ENCODE measurements around the gene RAD51D.

DNA sequence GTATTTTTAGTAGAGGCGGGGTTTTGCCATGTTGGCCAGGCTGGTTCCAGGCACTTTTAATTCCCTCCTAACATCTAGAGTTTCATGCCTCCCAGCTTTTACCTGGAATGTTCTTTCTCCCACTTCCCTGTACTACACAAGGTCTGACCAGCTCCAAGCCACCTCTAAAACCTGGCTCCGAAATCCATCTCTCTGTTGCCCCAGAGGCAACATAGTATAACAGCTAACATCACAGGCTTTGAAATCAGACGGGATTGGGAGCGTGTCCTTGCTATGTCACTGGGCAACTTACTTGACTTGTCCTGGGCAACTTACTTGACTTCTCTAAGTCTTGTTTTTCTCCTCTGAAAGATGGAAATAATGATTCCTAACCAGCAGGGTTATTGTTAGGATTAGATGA, 43.1 kb upstream of the RAD51D start:
- TF ChIP-seq, protein P1, sequence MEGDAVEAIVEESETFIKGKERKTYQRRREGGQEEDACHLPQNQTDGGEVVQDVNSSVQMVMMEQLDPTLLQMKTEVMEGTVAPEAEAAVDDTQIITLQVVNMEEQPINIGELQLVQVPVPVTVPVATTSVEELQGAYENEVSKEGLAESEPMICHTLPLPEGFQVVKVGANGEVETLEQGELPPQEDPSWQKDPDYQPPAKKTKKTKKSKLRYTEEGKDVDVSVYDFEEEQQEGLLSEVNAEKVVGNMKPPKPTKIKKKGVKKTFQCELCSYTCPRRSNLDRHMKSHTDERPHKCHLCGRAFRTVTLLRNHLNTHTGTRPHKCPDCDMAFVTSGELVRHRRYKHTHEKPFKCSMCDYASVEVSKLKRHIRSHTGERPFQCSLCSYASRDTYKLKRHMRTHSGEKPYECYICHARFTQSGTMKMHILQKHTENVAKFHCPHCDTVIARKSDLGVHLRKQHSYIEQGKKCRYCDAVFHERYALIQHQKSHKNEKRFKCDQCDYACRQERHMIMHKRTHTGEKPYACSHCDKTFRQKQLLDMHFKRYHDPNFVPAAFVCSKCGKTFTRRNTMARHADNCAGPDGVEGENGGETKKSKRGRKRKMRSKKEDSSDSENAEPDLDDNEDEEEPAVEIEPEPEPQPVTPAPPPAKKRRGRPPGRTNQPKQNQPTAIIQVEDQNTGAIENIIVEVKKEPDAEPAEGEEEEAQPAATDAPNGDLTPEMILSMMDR (conservative IDR thresholded peaks at IDR 0.05 in 1 of 2, IDR thresholded peaks at IDR 0.05 in 1 of 2; ENCODE audit: extremely low read depth in 1 of 2, insufficient read depth in 1 of 2, low read depth in 1 of 2, low read length in 2 of 2) = no peak
- no peak for TF ChIP-seq EZH2 (IDR thresholded peaks at IDR 0.05; ENCODE audit: borderline replicate concordance, low read length)
